SK-MEL-5 (cell line): Measurements from ENCODE around the gene GPC6. TPM values are rescaled to one million over a fixed set of nuclear protein-coding genes. Genes with fewer than 3 reads are reported as not detected.

Experiments used
- DNase-seq: peaks from one replicate; pipeline ENCODE4 v3.0.0-alpha.2; 2016; ENCODE audit warnings: low read depth, low spot score
- in situ Hi-C: cut with HindIII; loops from 2 replicates; pipeline ENCODE4 v1.10.0; 2016; ENCODE audit warnings: low sequenced_read_pairs, high pct_unique_total_duplicates, low pct_unique_long_range_greater_than_20kb
- total RNA-seq: library from RNA; depleted of rRNA; stranded (reverse); fragments of >200 nt; shearing (Covaris generic); gene quantifications from 2 replicates; pipeline ENCODE4 v1.2.3, GENCODE V29; 2014

Gene GPC6
- total RNA-seq, 1 experiment from 2014 or later = 6.6 TPM

GRCh38 chr13:94217370-94217769 is 990.8 kb downstream of the GPC6 start:
- DNase-seq = peak; percentile 17

GRCh38 chr13:94218537-94218936 is 991.9 kb downstream of the GPC6 start:
- no peak for DNase-seq
- in situ Hi-C loops = no loop called here

More at GRCh38 chr13:94217370-94217769, 990.8 kb downstream of the GPC6 start:
- in situ Hi-C loops = no loop called here

DNA sequence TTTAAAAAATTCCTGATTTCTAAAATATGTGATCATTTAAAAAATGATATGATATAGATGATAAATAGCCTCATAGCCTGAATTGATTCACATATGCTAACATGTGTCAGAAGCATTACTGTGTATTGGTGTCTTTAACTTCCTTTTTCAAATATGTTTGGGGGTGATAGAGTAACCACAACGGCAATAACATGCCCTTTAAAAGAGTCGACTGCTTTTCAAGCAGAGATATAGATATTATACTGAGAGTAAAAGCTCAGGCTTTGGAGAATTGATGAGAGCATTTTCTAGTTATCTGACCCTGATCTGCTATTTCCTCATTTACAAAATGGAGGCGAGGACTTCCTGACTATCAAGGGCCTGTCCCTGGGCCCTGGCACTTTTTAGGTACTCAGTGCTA is 992.3 kb downstream of the GPC6 start:
- DNase-seq = no peak
- in situ Hi-C loops = no loop called here

DNA sequence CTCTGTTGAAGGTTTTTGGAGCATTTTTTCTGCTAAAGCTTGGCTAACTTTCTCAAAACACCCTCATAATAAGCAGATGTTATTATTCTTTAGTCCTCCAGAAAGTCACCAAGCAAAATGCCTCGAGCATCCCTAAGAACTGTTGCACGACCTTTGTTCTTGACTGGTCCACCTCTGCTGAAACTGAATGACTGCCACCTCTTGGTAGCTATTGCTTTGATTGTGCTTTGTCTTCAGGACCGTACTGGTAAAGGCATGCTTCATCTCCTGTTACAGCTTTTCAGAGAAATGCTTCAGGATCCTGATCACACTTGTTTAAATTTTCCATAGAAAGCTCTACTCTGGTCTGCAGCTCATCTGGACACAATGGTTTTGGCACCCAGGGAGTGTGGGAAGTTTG is 998.1 kb downstream of the GPC6 start:
- DNase-seq = peak; percentile 9
- in situ Hi-C loops = no loop called here

- no peak for DNase-seq
- in situ Hi-C loops = no loop called here
Observed at GRCh38 chr13:94227255-94227879, 1000.8 kb downstream of the GPC6 start.

DNA sequence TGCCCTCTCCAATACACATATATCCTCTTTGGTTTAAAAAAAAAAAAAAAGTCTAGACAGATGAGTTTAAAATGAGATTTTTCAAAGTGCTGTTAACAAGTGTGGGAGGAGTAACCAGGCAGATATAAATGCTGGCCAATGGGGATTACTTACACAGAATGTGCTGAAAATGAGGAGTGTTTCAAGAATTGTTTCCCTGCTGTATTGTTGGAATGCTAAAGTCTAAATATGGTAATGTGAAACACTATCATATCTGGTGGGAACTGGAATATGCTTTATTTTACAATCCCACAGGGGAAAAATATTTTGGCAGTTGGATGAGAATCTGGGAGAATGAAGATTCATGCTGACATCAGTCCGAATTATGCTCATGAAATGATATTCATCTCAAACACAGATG is 1002.2 kb downstream of the GPC6 start:
- in situ Hi-C loops = no loop called here
- no peak for DNase-seq

DNA sequence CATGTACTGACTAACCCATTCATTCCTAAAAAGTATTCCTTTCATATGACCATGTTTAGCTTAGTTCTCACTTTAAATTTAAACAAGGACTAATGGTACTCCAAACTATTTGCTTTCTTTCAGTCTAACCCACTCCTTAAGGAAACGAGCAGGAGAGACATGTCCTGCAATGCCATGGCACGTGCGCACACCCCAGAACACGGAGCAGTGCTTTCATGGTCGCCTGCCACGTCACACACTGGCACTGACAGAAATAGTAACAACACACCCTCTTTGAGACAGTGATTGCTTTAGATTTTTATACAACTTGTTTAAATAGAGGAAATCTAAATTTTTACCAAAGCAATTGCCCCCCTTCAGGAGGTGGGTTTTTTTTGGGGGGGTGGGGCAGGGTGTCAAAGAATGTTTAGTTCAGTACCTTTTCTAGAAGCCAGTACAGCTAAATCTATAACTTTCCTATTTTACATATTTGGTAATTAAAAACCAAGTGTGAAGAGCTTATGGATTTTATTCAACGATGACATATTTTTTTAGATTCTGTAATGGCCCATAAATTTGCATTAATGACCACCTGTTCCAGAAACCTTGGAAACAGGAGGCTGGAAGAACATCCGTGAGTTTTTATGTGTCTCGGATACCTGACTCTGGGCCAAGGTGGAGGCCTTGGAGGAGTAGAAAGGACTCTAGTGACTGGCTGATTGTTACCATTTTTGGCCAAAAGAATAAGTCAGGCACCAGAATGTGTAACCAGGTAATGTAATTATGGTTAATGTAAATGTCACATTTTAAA is 1005.7 kb downstream of the GPC6 start:
- no peak for DNase-seq
- in situ Hi-C loops = no loop called here

DNA sequence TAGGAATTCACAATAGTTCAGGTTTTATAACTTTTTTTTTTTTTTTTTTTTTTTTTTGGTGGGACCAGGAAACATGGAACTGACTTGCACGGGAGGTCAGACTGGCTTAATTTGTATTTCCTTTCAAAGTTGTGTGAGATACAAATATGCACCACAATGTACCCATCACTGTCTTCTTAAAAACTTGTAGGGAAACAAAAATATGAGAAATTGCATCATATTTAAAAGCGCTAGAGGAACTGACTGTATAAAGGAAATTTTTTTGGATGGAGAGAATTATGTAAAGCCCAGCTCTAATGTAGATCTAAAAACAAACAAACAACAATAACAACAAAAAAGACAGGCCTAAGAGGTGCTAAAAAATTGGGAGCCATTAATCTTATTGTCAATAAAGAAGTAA is 1006.3 kb downstream of the GPC6 start:
- in situ Hi-C loops = no loop called here
- no peak for DNase-seq

DNA sequence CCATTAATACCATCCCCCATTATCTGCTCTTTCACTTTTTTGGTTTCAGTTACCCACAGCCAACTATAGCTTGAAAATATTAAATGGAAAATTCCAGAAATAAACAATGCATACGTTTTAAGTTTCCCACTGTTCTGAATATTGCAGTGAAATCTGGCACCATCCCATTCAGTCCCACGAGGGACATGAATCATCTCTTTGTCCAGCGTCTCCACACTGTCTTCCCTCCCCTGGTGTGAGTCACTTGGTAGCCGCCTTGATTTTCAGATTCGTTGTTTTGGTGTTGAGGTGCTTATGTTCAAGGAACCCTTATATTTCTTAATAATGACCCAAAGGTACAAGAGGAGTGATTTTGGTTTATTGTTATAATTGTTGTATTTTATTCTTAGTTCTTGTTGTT is 1006.8 kb downstream of the GPC6 start:
- DNase-seq = peak; percentile 85
- in situ Hi-C loops = no loop called here

DNA sequence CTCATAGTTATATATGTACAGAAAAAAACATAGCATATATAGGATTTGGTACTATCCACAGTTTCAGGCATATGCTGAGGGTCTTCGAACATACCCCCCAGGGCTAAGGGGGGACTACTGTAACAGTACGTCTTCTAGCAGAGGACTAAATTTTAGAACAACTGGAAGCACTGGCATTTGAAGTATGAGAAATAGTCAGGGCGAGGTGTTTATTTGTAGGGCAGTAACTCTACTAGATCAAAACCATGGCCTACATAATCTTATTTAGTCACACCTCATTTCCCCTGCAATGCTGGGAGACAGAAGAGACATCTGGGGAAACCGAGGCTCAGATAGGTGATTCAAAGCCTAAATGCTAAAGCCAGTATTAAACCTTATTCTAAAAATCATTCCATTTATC is 1007.2 kb downstream of the GPC6 start:
- DNase-seq = no peak
- in situ Hi-C loops = no loop called here

DNA sequence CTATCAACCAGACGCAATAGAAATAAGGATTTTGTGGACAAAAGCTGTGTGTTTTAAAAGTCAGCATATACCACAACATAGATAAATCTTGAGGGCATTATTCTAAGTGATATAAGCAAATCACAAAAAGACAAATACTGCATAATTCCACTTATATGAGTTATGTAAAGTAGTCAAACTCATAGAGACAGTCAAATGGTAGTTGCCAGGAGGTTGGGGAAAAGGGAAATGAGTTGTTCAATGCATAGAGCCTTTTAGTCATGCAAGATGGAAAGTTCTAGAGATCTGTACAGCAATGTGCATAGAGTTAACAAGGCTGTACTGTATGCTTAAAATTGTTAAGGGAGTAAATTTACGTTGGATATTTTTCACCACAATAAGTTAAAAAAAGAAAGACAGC is 1008.1 kb downstream of the GPC6 start:
- no peak for DNase-seq
- in situ Hi-C loops = no loop called here

DNA sequence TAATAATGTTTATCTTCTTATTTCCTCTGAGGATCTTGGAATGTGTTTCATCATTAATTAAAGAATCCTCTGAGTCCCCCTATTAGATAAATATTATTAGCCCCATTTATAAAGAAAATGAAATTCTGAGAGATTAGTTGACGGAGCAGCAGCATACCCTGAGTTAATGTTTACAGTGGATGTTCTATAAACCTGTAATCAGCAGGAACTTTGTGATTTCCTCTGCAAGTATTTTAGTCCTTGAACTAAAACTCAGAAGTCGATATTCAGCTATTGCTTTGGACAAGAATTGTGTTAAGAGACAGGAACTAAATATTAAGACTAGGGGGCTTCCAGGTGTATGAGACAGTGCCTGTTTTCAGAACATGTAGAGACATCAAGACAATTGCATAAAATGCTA is 1009.5 kb downstream of the GPC6 start:
- DNase-seq = no peak
- in situ Hi-C loops = no loop called here

DNA sequence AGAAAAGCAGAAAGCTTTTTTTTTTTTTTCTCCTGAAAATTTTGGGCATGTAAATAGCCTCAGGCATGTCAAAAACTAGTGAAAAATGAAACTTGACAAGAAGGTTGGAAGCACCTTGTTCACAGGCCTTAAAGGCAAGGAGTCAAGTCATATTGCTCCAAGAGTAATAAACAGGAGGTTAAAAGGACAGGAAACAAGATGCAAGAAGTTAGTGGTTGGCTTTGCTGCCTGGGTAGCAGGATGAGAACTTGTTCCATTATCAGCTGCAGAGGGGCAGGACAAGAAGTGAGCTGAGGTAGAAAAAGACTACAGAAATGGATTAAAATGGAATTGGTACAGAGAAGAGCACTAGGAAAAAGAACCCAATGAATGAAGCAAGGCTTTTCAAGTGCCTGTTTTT is 1010.3 kb downstream of the GPC6 start:
- in situ Hi-C loops = no loop called here
- no peak for DNase-seq

DNA sequence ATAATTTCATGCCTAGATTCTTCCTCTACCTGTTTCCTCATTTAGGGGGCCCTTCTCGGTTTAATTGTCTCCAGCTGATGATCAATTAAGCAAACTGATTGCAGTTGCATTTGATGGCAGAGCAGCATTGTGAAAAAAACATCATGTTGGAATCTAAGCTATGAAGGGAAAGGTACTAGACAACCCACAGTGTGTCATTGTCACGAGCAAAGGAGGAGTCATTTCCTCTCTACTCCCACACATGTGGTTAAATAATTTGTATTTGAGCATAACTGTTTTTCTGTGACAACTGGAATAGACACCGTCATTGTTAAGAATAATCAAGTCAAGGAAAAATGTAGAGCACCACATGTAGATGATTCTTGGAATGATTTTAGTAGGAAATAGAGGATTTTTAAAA is 1012.5 kb downstream of the GPC6 start:
- DNase-seq = peak; percentile 52
- in situ Hi-C loops = no loop called here

- no peak for DNase-seq
- in situ Hi-C loops = no loop called here
Observed at GRCh38 chr13:94242554-94242953, 1015.9 kb downstream of the GPC6 start.

GRCh38 chr13:94243551-94243950 is 1016.9 kb downstream of the GPC6 start:
- in situ Hi-C loops = no loop called here
- DNase-seq = no peak

- in situ Hi-C loops = no loop called here
- DNase-seq = no peak
Observed at GRCh38 chr13:94246495-94246894, 1019.9 kb downstream of the GPC6 start.

GRCh38 chr13:94247890-94248289 is 1021.3 kb downstream of the GPC6 start:
- no peak for DNase-seq
- in situ Hi-C loops = no loop called here

GRCh38 chr13:94248454-94249228 is 1022.0 kb downstream of the GPC6 start:
- no peak for DNase-seq
- in situ Hi-C loops = no loop called here
